Activated T-cell treated with anti-CD3 and anti-CD28 coated beads, Interleukin-2, amount 50 U/mL, for 48 hours (primary cell): ENCODE data around the gene HOXA3.

Experiments
- DNase-seq, 2 experiments: peaks; one replicate each; pipeline ENCODE4 v3.0.0-alpha.2; 2020

The HOXA3 gene

DNA sequence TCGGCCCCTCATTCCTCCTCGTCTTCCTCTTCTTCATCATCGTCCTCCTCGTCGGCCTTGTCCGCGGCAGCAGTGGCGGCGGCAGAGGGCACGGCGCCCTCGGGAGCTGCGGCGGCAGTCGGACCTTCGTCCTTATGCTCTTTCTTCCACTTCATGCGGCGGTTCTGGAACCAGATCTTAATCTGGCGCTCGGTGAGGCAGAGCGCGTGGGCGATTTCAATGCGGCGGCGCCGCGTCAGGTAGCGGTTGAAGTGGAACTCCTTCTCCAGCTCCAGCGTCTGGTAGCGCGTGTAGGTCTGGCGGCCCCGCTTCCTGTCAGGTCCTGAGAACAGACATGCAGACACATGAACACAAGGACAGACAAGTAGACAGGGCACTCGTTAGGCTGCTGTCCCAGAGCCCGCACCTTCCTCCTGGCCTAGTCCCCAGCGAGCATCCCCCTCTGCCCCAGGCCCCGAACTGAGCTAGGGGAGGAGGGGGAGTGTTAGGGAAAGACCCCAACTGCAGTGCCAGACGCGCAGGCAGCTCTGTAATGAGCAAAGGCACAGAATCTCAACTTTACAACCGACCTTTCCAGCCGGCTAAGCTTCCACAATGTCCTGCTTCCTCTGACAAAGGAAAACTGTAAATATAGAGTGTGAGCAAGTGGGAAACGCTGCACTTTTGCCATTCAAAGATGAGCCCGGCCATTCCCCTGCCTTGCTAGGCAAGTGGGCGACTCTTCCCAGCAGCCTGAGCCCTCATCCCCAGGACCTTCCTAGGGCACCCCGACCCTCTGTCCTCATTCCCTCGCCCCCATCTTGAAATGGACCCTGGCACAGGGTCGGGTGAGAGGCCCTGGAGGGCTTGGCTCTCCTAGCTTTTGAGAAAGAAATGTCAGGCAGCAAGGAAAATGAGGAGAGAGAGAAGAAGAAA, 2.8 kb upstream of the HOXA3 start:
- DNase-seq: peak; percentile 60 to 63

DNA sequence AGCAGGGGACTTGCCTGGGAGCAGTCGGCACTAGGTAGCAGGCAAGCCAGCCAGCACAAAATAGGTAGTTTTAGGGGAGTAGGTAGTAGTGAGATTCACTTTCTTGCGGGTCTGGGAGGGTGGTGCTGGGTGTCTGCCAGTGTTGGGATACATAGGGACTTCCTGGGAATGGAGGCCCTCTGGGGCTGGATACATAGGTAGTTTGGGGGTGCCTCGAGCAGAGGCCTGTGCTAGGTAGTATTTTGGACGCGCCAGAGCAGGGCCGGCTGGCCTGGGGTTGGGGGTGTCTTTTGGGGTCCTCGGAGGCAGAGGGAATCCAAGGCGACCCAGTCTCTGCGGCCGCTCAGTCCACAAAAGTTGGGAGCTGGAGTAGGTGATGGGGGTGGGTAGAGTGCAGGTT, 2.0 kb upstream of the HOXA3 start:
- peak; percentile 15 to 18 for DNase-seq

DNA sequence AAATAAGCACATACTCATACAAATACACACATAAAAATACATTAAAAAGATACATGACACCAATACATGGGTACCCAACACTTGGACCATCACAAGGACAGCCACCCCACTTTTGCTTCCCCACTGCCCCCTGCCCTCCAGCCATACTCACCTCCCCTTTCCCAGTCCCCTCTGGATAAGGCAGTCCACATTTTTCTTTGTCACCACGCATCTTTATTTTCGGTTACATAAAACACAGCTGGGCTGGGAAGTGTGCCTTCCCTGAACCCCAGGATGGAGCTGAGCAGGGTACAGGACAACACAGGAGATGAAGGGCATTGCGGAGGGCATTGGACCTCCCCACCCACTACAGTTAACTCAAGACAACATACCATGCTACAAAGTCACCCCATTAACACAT, 1.1 kb upstream of the HOXA3 start:
- DNase-seq: peak in 1 of 2 experiments; percentile 11

DNA sequence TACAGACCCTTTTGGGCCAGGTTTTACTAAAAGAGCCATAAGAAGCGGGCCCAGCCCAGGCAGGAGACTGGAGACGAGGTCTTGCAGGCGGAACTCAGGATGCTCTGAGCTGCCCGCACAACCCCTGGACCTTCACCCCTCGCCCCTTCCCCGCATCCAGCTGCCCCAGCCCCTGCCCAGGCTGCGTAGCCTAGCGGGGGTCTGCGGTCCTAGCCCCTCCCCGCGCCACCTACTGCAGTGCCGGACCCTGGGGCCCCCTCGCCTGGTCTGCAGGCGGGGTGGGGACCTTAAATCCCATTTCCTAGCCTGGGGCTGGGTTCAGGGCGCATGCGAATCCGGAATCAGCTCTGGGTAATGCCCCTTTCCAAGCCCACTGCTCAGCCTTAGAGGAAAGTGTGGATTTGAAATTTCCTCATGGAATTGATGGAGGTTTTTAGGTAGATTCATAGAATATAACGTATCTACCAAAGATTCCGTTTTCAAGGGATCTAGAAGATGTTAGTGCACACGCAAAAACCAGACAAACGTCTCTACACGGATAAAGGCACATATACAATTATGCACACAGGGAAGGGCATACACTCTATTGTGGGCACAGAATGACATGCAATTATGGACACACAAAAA, 546 bp upstream of the HOXA3 start:
- DNase-seq: peak in 1 of 2 experiments; percentile 14

DNA sequence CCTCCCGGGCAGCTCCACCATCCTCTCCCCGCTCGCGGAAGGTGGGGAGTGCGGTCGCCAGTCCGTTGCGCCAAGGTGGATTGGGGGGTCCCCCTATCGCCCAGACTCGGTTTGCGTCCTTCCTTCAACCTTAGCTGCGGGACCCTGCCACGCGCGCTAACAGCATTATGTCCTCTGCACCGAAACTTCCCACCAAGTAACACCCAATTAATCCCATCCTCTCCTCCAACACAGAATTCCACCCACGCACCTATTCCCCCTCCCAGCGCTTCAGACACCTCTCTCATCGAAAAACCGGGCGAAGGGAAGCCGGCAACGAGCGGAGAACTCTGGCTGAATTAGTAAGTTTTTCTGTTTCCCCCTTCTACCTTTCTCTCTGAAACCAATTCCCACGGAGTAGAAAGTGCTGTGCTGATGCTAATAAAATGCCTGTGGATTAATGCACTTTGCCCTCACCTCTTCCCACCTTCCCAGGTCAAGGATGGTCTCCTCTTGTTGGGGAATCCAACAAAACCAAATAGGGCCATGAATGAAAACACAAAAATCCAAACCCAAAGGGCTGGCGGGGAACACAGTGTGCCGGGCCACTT, 947 bp downstream of the HOXA3 start:
- DNase-seq: peak in 1 of 2 experiments; percentile 31

DNA sequence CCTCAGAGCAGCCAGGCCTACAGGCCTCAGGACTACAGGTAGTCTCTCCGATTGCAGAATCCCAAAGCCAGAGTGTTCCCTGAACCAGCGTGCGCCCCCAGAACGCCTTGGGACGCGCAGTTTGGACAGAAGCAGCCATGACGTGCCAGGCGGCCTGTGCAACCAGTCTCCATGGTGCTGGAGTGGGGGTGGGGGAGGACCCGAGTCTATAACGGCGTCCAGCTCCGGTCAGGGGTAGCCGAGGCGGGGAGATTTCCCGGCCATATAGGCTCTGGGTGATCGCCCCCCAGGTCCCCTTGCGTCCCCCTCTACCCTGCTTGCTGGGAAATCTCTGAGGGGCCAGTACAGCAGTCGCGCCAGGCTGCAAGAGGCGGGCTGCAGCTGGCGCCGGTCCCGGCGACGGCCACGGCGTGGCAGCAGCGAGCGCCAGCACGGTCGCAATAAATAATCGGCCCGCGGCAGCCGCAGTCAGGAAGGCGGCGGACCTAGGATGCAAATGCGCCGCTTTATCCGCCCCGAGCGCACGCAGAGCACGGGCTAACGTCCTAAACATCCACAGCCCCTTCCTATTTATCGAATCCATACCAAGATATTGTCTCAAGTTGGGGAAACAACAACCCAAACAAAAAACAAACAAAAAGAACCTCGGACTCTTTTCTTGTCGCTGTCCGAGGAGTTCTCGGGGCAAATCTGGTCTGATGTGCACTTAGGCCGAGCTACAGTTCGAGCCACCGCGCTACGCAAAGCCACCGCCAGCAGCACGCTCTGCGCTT, 1.6 kb downstream of the HOXA3 start:
- DNase-seq: peak; percentile 73 to 81

DNA sequence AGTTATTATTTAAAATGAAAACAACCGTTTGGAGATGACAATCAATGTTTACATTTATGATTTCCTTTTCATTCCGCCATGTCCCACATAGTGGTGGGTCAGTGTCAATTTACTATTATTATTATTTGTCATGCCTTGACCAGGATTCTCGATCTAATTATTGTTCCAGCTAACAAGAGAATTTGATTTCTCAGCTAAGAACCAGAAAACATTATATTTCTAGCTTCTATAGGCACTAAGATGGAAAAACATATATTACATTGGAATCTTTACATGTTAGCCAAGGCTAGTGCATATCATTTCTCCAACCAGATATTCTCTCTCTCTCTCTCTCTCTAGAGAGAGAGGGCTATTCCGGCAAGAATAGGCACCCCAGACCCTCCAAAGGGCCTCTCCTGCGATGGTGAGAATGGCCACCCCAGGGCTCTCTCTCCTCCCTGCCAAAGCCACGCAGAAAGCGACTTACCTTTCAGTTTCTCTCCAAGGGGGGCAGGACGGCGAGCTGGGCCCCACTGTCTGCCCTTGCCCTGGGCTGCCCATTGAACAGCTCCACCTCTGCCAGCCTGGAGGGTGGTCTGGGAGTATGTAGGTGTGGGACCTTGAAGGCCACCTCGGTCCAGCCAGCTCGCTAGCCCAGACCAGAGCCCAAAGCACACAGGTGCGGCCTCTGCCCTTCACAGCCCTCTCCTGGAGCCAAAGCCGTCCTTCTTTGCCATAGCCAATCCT, 2.4 kb downstream of the HOXA3 start:
- peak in 1 of 2 experiments; percentile 17 for DNase-seq

DNA sequence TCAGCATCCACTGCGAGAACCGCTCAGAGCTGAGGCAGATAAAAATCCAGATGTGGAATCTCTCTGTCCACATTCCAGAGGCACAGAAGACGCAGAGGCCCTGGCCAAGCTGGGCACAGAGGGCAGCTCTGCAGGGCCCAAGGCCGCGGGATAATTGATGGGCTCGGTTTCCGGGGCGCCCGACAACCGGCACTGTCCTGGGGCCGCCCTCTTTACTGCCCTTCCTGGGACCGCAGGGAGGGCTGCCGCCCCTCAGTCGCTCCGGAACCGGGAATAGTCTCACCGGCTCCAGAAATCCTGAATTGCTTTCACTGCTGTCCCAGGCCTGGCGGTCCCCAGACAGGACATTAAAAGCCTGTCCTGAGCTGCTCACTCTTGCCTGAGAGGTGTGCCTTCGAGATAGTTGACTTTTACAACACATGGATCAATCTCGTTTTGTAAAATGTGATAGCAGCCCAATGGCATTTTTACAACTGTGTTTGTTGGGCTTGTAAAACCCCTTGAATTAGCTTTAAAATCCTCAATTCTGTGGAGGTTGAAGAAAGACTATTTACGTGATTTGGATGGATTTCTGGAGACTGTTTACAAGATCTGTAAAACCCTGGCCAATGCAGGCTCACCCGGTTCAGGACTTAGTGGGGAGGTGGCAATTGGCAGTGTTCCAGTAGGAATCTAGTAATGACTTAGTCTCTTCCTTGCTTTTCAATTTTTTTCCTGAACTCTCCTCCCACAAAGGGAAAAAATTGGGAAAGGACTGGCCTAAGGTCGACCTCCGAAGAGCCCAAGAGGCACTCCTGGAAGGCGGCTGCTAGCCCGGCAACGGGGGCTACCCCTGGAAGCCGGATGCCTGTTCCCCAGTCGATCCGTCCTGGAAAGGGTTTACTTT, 3.4 kb downstream of the HOXA3 start:
- no peak for DNase-seq

DNA sequence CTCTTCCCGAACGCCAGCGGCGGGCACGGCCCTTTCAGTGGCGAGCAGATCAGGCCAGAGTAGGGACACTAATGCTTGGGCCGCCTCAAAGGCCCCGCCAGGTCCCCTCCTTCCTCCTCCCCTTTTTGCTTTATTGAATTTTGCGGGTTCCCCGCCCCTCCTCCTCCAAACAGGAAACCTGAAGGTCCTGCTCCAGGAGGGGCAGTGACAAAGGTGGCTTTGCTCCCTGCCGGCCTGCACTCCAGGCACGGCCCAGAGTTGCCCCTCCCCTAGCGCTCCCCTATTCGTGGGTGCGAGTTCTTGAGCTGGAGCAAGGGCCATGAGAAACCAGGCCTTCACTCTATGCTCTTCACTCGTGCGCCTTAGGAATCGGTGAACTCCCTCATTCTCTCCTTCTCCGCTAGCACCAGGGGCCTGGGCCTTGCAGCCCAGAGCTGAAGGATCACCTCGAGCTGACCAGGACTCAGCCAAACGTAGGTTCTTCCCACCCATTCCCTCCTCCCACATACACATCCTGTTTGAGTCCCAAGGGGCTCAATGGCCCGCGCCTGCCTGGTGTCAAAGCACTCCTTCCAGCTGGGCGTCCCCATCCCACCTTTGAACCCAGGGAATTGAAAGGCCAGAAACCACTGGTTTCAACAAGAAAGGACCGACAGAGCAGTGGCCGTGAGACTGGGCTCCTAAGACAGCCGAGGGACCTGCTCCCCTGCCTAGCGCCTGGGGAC, 4.2 kb downstream of the HOXA3 start:
- no peak for DNase-seq

DNA sequence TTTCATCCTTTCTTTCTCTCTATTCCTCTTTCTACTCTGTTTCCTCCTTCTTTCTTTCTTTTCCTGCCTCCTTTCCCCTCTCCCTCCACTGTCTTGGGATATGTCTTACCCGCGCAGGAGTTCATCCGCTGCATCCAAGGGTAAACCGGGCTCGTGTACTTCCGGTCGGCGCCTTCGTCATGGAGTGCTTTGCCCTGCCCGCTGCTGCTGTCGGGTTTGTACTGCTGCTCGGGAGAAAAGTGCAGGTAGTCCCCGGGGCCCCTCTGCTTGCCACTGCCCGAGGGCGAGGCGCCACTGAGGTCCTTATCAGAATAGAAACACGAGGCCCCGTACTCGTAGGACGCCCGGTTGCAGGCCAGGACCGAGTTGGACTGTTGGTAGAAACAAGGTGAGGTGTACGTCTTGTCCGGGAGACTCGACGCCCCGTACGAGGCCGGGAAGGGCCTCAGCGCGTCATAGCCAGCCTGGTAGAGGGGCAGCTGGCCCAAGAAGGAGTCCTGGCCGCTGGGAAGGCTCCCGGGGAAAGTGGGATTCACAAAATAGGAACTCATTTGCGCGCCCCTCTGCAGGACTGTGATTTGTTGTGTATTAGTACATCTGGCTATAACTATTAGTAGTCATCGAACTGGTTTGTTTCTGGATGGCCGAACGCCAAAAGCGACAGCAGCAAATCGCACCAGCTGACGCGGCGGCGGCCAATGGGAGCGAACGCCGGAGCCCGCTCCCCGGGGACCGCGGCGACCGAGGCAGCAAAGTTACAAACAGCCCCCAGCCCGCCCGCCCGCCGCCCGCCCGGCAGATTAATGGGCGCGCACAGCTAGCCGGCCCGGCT, 5.0 kb downstream of the HOXA3 start, which contains the start of gene HOXA6:
HOXA6 (minus strand) TSS at position 576 of the 832 bp plus-strand sequence; CDS start at position 551, 25 bp downstream.
- DNase-seq: no peak

DNA sequence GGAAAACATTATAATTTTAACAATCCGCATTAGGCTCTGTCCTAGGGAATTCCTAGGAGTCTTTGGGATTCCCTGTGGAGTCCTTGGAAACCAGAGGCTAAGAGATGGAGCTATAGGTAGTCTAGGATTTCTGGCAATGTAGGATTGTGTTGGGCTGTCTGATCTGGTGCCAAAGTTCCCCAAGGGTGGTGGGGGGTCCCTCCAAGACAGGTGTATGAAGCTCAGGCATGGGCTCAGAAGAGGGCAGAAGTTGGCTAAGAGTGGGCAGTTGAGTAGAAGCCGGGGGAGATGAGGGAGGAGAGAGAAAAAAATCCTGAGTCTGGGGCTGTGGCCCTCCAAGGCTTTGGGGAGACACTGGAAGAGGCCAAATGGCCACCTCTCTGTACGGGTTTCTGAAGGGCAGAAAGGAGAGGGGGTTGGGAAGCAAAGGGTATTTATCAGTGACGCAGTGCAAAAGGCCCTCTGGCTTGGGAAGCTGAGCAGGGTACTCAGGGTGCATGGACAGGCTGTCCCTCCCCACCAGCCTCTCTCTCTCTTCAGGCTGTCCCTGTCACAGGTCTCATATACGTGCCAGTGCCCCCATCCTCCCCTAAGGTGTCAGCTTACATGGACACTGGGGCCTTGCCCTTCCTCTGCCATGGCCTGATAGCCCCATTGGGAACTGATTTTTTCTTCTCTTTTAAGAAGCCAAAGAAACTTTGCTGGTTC, 5.7 kb downstream of the HOXA3 start:
- DNase-seq: no peak

DNA sequence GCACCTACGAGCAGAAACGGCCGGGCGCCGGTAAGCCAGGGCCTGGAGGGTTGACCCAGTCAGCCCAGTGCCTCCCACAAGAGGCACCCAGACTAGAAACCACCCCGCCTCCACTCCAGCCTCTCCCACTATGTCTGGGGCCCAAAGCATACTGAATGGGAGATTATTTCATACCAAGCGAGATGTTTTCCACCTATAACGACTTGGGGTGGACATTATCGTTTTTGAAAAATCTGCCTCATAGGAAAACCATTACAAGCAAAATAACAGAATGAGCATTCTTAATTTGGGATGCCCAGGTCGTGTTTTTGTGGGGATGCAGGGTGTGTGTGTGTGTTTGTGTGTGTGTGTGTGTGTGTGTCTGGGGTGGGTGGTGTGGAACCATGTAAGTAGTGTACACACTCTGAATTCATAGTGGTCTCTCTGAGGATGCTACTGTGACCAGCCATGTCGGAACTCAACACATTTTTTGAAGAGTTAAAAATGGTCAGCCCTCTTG, 6.4 kb downstream of the HOXA3 start:
- DNase-seq: no peak

DNA sequence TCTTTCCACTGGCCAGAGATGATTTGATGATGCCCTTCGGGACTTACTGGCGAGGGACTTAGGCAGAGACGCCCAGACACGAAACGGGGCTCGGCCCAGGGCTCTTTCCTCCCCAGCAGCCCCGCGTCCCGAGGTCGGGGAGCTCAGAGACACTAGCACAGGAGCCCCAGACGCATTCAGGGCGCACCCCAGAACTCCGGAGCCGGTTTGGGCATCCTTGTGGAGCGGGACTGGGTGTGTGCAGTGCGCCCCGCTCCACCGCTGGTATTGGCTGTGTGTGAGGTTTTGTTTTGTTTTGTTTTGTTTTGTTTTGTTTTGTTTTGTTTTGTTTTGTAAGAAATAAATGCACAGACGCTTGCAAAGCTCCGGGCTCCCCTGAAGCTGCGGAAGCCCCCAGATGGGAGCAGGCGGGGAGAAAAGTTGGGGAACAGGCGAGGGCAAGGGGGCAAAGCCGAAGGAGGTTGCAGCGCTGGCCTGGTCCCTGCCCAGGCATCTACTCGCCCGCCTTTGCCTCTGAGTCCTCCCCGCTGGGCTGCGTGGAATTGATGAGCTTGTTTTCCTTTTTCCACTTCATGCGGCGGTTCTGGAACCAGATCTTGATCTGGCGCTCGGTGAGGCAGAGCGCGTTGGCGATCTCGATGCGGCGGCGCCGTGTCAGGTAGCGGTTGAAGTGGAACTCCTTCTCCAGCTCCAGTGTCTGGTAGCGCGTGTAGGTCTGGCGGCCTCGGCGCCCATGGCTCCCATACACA, 7.0 kb downstream of the HOXA3 start:
- no peak for DNase-seq

DNA sequence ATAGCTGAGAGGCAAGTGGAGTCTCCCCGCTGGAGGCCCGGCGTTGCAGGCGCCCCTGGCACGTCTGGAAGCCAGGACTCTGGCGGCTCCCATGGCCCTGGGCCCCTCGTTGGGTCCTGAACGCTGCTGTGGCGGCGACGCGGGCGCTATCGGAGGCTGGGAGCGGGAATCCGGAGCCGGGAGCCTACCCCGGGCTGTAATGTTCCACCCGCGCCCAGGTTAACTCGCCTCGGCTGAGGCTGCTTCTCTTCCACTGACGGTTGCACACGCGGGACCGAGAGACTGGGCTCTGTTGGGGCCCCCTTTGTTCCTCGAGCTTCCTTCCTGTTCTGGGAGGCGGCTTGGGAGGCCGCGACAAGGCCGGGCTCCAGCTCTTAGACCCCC, 7.6 kb downstream of the HOXA3 start:
- no peak for DNase-seq

DNA sequence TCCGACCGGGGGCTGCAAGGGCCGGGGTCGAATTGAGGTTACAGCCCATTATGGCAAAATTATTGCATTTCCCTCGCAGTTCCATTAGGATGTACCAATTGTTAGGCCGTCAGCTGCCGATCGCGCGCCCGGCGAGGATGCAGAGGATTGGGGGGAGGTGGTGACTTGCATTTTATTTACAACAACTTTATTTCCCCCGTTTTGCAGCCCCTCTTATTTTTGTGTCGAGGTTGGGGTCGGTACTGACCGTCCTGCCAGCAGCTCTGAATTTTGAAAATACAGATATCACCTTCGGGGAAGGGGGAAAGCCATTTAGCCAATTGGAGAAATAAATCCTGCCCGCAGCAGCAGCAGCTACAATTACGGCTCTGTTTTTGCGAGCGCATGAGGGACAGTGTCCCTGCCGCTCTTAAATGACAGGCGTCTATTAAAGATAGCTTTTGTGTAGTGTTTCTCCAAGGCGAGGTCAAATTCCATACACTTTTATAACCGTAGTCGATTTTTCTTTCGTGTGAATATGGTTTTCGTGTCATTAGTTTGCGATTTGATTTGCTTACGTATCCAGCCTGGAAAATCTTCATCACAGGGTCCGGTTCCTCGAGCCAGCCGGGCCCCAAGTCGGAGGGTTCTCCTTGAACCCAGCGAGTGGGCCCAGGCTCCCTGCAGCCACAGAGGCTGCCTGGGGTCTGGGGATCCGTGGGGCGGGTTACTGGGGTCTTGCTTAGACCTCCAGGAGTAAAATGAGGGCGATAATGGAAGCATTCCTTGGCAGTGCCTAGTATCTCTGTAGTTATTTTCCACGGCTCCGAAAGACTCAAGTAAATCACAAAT, 8.2 kb downstream of the HOXA3 start:
- no peak for DNase-seq

DNA sequence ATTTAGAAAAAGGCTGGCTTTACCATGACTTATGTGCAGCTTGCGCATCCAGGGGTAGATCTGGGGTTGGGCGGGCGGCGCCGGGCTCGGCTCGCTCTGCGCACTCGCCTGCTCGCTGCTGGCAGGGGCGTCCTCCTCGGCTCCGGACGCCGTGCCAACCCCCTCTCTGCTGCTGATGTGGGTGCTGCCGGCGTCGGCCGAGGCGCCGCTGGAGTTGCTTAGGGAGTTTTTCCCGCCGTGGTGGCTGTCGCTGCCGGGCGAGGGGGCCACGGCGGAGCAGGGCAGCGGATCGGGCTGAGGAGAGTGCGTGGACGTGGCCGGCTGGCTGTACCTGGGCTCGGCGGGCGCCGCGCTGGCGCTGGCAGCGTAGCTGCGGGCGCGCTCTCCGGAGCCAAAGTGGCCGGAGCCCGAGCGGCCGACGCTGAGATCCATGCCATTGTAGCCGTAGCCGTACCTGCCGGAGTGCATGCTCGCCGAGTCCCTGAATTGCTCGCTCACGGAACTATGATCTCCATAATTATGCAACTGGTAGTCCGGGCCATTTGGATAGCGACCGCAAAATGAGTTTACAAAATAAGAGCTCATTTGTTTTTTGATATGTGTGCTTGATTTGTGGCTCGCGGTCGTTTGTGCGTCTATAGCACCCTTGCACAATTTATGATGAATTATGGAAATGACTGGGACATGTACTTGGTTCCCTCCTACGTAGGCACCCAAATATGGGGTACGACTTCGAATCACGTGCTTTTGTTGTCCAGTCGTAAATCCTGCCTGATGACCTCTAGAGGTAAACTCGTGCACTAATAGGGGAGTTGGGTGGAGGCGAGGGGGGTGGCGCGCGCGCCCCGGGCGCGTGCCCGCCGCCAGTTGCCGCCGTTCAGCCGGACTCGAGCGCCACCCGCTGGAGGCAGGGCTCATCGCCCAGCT, 9.1 kb downstream of the HOXA3 start, which contains the start of gene HOXA5:
HOXA5 (minus strand) TSS at position 659 of the 927 bp plus-strand sequence; CDS start at position 585, 74 bp downstream.
- no peak for DNase-seq
